ENCODE measurements around the gene SULT2B1.
"Not testable (repeated sequence)": the region's sequence is repeated elsewhere in the genome, so short reads cannot be mapped to it uniquely, and the experiment has no call there.

The SULT2B1 gene

DNA sequence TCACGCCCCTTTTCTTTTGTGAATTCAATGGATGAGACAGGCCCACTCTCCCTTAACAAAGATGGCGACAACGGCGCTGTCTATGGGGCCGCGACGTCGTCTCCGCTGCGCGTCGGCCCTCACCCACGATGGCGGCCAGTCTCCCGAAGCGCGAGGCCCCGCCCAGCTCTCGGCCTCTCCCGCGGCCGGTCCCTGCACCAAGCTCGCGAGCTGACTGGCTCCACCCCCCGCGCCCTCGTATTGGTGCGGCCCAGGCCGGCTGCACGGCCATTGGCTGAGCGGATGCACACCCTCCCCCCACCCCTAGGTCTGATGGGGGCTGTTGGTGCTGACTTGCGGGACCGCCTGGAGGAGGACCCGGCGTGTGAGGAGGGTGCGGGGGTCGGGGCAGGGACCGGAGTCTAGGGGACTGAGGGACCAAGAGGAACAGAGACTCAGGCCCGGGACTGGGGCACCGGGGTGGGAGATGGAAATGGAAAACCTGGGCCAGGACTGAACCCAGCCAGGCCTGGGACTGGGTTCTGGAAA is 72.2 kb downstream of the SULT2B1 start:
- DNase-seq: peak; percentile 98

DNA sequence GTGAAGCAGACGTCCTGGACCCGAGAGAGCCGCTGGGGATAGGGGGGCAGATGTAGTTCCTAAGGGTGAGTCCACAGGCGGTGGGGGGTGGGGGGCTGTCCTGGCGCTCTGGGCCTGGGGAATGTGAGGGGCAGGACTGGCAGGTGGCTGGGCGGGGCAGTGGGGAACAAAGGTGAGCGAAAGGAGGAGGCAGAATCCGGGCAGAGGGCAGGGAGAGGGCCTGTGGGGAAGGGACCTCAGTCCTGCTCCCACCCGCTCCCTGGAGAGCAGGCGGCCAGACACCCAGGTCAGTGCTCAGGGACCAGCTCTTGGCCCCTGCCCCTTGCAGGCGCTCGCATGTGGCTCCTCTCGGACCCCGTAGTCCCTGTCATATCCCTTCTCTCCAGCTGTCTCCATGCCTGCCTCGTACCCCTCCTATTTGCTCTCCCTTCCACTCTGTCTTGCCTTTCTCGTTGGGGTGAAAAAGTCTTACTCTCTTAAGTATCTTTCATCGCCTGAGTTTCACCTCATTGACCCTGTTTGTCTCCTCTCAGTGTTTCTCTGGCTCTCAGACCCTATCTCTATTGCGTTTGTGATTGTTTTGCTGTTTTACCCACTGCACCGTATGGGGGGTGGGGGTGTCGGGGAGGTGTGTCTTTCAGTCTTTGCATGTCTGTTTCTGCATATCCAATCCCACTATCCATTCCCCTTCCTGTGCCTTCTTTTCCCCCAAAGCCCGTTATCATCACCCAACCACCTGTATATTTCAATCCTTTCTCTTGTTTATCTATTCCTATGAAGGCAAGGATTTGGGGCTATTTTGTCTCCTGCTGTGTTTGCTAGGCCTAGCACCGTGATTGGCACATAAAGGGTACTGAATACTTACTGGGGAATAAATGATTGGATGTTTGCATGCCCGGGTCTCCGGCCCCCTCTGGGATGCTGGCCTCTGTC is 73.1 kb downstream of the SULT2B1 start:
- no peak for DNase-seq

DNA sequence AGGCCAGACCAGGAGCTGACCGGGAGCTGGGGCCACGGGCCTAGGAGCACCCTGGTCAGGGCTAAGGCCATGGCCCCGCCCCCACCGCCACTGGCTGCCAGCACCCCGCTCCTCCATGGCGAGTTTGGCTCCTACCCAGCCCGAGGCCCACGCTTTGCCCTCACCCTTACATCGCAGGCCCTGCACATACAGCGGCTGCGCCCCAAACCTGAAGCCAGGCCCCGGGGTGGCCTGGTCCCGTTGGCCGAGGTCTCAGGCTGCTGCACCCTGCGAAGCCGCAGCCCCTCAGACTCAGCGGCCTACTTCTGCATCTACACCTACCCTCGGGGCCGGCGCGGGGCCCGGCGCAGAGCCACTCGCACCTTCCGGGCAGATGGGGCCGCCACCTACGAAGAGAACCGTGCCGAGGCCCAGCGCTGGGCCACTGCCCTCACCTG is 73.9 kb downstream of the SULT2B1 start:
- DNase-seq: no peak

DNA sequence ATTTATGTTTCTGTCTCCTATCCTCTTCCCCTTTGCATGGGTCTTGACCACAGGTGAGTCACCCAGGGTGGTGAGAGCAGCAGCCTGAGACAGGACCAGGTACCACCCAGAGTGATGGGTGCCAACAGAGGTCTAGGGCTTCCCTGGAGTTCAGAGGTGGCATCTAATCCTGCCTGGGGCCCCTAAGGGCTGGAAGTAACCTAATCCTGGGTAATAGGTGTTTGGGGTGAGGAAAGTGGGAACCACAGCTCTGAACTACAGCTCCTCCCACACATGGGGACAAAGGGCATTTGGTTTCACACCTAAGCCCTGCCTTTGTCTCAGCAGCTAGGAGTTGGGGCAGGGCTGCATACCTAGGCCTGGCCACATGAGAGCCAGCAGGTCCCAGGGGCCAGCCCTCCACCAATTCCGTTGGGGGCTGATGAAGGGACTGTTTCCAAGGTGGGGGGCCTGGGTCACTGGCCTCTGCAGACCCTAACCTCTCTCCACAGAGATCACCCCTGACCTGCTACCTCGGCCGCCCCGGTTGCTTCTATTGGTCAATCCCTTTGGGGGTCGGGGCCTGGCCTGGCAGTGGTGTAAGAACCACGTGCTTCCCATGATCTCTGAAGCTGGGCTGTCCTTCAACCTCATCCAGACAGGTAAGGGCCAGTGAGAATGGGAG is 75.4 kb downstream of the SULT2B1 start:
- no peak for DNase-seq

DNA sequence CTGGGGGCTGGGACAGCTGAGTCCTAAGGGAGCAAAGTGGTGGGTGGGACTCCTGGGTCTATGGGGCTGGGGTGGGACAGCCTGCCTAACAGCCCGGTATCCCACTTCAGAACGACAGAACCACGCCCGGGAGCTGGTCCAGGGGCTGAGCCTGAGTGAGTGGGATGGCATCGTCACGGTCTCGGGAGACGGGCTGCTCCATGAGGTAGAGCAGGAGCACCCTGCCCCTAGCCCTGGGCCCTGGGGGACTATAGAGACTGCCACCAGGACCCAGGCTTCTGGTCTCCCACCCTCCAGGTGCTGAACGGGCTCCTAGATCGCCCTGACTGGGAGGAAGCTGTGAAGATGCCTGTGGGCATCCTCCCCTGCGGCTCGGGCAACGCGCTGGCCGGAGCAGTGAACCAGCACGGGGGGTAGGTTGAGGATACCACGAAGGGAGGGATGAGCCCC is 75.9 kb downstream of the SULT2B1 start:
- no peak for DNase-seq

DNA sequence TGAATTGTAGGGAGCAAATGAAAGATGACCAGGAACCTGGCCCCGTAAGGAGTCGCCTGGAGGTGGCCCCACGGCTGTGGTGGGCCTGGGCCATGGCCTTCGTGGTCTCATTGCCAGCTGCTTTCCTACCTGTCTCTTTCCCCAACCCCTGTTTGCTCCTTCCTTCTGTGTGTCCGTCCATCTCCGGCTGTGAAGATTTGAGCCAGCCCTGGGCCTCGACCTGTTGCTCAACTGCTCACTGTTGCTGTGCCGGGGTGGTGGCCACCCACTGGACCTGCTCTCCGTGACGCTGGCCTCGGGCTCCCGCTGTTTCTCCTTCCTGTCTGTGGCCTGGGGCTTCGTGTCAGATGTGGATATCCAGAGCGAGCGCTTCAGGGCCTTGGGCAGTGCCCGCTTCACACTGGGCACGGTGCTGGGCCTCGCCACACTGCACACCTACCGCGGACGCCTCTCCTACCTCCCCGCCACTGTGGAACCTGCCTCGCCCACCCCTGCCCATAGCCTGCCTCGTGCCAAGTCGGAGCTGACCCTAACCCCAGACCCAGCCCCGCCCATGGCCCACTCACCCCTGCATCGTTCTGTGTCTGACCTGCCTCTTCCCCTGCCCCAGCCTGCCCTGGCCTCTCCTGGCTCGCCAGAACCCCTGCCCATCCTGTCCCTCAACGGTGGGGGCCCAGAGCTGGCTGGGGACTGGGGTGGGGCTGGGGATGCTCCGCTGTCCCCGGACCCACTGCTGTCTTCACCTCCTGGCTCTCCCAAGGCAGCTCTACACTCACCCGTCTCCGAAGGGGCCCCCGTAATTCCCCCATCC is 76.7 kb downstream of the SULT2B1 start:
- no peak for DNase-seq

DNA sequence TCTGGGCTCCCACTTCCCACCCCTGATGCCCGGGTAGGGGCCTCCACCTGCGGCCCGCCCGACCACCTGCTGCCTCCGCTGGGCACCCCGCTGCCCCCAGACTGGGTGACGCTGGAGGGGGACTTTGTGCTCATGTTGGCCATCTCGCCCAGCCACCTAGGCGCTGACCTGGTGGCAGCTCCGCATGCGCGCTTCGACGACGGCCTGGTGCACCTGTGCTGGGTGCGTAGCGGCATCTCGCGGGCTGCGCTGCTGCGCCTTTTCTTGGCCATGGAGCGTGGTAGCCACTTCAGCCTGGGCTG is 77.3 kb downstream of the SULT2B1 start:
- DNase-seq: no peak

DNA sequence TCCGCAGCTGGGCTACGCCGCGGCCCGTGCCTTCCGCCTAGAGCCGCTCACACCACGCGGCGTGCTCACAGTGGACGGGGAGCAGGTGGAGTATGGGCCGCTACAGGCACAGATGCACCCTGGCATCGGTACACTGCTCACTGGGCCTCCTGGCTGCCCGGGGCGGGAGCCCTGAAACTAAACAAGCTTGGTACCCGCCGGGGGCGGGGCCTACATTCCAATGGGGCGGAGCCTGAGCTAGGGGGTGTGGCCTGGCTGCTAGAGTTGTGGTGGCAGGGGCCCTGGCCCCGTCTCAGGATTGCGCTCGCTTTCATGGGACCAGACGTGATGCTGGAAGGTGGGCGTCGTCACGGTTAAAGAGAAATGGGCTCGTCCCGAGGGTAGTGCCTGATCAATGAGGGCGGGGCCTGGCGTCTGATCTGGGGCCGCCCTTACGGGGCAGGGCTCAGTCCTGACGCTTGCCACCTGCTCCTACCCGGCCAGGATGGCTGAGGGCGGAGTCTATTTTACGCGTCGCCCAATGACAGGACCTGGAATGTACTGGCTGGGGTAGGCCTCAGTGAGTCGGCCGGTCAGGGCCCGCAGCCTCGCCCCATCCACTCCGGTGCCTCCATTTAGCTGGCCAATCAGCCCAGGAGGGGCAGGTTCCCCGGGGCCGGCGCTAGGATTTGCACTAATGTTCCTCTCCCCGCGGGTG is 77.8 kb downstream of the SULT2B1 start:
- DNase-seq: no peak

DNA sequence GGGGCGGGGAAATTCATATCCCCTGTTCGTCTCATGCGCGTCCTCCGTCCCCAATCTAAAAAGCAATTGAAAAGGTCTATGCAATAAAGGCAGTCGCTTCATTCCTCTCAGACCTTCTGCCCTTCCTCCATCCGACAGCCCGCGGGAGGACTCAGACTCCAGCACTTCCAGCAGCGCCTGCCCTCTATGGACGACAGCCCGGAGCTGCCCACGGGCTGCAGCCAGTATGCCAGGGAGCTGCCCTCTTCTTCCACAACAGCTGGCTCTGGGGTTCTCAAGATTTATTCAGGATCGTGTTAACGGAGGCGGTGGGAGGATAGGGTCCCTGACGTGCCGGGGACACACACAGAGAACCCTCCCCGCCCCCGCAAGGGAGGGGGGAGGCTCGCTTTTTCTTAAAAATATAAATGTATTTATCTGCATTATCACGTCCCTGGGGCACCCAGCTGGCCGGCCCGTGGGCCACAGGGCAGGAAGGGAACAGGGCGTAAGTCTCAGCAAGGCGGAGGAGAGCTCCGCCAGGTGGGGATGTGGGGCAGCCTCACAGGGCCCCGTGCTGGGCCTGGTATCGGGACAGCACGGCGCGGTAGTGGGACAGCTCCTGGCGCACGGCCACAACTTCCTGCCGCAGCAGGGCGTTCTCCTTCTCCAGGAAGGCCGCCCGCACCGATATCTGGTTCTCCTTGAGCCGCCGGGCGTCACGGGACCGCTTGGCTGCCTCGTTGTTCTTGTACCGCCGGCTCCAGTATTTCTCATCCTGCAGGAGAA is 78.5 kb downstream of the SULT2B1 start:
- no peak for DNase-seq

DNA sequence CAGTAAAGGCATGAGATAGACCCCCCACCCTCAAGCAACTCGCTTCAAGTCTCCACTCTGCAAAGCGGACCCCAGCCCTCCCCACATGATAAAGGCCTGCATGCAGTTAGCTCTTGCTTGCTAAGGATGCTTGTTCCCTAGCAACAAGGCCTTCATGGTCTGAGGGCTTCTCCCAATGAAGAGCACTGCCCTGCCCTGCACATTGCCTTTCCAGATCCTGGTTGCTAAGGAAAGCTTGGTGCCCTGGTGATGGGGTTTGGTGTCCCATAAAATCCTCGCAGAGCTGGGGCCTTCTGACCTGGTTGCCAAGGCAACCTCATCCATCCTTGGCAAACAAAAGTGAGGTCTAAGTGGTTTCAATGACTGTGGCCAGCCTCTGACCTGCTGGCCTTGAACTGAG is 79.3 kb downstream of the SULT2B1 start:
- no peak for DNase-seq

DNA sequence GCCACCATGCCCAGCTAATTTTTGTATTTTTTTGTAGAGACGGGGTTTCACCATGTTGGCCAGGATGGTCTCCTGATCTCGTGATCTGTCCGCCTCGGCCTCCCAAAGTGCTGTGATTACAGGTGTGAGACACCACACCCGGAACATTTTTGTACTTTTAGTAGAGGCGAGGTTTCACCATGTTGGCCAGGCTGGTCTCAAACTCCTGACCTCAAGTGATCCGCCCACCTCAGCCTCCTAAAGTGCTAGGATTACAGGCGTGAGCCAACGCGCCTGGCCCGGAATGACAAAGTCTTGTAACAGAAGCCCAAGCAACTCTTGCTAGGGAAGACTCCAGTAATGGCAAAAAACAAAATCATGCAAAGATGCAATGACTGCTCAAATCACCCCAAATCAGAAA is 80.3 kb downstream of the SULT2B1 start:
- DNase-seq: not testable (repeated sequence)

DNA sequence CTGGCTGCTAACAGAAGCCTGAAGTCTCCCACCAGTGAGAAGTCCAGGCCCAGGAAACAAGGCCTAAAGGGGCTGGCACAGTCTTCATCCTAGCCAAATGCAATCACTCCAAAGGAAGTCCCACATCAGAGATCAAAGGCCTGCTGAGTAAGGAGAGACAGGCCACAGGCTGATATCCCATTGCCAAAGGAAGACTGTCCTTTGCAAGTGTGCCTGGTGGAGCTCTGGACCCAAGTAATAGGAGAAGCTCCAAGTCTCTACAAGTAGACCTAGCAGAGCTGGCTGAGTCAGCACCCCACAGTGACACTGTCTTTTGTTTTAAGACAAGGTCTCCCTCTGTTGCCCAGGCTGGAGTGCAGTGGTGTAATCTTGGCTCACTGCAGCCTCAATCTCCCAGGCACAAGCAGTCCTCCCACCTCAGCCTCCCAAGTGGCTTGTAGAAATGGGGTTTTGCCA is 80.7 kb downstream of the SULT2B1 start:
- DNase-seq: peak; percentile 52

DNA sequence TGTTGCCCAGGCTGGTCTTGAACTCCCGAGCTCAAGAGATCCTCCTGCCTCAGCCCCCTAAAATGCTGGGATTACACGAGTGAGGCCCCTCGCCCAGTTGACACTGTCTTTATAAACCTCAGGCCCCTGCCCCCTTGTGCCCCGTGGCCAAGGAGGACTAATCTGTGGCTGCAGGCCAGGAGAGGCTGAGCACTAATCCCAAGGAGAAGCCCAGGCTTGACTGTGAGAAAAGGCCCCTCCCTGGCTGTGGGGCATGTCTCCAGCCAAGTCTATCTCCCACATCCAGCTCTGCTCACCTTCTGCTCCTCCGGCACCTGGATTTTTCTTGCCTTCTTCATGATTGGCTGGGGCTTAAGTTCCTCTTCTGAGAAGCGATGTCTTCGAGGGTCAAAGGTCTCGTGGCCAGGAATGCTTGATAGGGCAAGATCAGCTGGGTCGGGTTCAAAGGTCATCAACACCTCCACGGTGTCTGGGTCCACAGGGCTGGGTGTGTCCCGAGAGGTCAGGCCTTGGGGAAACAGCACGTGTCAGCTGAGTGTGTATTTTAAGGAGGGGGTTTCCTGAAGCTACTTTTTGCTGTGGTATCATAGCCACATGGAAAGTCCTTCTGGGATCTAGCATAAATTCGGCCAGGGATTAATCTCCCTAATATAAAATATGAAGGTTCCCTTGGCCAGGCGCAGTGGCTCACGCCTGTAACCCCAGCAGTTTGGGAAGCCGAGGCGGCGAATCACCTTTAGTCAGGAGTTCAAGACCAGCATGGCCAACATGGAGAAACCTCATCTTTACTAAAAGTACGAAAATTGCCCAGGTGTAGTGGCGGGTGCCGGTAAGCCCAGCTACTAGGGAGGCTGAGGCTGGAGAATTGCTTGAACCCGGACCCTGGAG is 81.4 kb downstream of the SULT2B1 start:
- DNase-seq: no peak

DNA sequence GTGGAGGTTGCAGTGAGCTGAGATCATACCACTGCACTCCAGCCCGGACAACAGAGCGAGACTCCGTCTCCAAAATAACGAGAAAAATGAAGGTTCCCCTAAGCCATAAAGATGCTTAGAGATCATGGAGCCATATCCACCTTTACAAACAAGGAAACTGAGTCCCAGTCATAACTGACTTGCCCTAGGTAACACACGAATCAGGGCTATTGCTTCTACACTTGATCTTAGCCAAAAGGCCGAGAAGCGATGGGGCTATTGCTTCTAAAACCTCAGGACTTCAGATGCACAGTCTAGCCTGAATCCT is 82.0 kb downstream of the SULT2B1 start:
- DNase-seq: no peak

DNA sequence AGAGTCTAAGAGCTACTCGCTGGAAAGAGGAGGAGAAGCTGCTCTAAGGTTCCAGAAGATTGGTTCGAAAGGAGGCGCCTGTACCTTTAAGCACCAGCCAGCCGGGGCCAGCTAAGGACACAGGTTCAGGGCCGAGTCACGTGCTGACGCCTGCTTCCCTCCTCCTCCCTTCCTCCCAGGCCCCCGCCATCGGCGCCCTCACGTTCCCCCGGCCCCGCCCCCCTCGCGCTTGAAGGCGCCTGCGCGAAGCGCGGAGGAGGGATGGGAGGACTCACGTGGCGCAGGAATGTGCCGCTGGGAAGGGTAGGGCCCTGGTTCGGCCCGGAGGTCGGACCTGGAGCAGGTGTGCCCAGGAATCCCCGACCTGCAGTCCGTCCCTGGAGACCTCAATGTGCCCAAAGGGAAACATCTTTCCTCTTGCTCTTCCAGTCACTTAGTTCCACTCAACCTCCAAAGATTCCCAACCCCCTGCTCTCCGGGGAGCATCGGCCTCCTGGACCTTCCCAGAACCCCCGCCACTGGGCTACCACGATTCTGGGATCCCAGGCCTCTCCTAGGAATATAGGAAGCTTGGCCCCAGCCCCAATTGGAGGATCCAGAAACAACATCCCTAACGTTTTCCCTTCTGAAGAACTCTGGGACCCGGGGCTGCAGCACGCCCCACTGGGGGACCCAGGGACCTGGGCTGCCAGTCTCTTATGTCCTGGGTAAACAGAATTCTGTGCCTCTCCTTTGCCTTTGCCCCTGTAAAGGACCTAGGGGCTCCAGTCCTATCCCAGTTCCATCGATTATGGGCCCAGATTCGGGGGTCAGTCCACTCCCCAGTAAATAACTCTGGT is 82.7 kb downstream of the SULT2B1 start:
- peak; percentile 95 for DNase-seq

DNA sequence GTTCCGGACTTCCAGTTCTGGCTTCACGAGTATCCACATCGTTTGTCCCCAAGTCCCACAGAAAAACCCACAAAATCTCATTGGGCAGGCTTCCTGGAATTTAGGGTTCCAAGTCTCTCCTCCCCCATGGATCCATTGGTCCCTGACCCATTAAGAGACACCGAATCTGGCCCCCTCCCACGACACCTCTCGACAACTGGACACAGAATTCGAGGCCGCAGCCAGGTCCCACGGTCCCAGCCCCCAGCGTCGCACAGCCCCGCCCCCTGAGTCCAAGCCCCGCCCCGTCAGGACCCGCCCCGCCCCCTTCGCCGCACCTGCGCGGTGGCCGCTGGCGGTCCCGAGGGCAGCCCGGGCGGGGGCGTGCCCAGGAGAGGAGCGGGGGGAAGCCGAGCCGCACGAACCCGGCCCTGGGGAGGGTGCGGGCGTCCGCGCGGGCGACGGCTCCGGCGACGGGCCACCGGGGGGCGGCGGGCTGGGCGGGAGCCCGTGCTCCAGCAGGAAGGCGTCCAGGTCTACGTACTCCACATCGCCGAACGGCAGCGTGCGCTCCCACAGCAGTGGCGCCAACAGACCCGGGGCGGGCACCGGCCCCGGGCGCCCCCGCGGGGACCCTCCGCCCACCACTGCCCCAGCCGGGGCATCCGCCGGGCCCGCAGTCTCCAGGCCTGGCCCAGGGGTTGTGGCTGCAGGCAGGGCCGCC is 83.4 kb downstream of the SULT2B1 start:
- DNase-seq: peak; percentile 51

DNA sequence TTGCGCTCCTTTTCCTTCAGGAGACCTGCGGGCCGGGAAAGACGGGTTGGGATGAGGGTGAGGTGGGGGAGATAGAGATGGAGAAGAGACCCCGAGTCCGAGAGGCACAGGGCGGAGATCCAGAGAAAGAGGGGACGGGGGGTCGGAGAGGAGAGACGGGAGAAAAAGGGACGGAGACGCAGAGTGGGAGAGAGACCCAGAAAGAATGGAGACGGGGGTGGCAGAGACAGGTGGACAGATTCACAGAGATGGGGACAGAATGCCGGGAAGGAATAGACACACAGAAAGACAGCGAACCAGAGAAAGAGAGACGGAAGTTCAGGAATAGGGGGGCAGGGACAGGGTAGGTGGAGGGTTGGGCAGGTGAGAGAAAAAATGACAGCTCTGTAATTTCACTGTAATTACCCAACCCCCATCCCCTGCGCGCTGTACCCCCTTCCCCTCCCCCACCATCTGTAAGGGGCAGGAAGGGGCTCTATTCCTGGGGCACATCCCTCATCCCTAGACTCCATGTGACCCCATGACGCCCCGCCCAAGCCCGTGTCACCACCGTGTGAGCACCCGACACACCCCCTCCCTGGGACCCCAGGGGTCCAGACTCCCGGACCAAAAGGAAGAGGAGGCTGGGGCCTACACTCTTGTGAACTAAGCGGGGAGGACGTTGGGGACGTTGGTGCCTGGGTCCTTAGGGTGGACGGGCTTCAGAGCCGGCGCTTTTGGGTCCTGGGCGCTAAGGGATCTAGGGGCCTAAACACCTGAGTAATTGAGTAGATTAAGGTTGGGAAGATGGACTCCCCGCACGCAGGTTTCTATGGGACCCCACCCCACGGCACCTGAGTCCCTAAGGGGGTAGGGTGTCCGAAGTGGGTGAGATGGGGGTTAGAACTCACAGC is 84.2 kb downstream of the SULT2B1 start:
- peak; percentile 2 for DNase-seq

DNA sequence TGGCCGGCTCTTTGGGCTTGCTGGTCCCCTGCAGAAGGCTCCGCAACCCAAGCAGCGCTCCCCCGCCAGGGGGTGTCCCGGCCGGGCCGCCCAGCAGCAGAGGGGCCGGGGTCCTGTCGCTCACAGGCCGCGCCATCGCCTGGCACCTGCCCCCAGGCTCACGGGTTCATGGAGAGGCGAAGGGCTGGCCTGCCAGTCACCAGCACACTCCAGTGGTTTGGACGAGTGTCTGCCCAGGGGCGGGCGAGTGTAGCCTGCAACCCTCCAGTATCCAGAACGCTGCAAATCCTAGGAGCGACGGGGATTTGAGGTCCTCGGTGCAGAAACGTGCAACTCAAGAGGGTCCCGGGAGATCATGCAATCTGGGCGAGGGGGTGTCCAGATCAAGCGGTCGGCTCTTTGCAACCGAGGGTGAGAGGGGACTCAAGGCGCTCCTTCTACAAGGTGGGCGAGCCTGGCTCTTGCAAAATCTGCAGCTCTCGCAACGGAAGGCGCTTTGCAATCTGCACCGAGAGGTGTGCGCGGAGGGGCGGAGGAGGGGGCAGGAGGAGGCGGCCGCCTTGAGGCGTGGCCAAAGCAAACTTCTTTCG is 85.0 kb downstream of the SULT2B1 start, which contains the start of gene DBP:
DBP (minus strand) TSS at position 521 of the 590 bp plus-strand sequence; CDS start at position 136, 385 bp downstream.
- peak; percentile 48 for DNase-seq

Measured in EL (cell line).